HFFc6 (cell line): ENCODE results near the gene CABP7. TPM values are rescaled to one million over a fixed set of nuclear protein-coding genes. Genes with fewer than 3 reads are reported as not detected.

Source experiments
- DNase-seq: peaks from one replicate; pipeline ENCODE4 v3.0.0-alpha.2; 2018
- H3K27ac Mint-ChIP-seq: 2 replicates; pipeline ENCODE4 v1.8.0; 2020; ENCODE audit warnings: mild to moderate bottlenecking, mixed read lengths
- H3K27me3 Mint-ChIP-seq: 2 replicates; pipeline ENCODE4 v1.8.0; 2021; ENCODE audit warnings: mild to moderate bottlenecking, moderate library complexity, mixed read lengths; ENCODE audit not compliant: insufficient read depth
- H3K36me3 Mint-ChIP-seq: 2 replicates; pipeline ENCODE4 v1.8.0; 2021; ENCODE audit warnings: low read depth, mixed read lengths
- H3K4me1 Mint-ChIP-seq: 2 replicates; pipeline ENCODE4 v1.8.0; 2020; ENCODE audit warnings: low read depth, mixed read lengths
- H3K4me3 Mint-ChIP-seq: 2 replicates; pipeline ENCODE4 v1.8.0; 2020; ENCODE audit warnings: mild to moderate bottlenecking, moderate library complexity, mixed read lengths
- H3K9me3 Mint-ChIP-seq: 2 replicates; pipeline ENCODE4 v1.8.0; 2020; ENCODE audit warnings: mild to moderate bottlenecking, mixed read lengths
- CTCF ChIP-seq: fragments of 200-600 bp; sonication (generic); IDR thresholded peaks from 2 replicates; pipeline ENCODE4 v1.5.0; 2021; ENCODE audit warnings: antibody characterized with exemption, mild to moderate bottlenecking
- total RNA-seq, 6 experiments: library from RNA; stranded (reverse); fragmentation: NEBNext Ultra II Directional; extraction: Animal tissue kit (Norgen Biotek cat#: 25700); gene quantifications; 2 replicates in 1 of 6; 3 replicates in 5 of 6; pipeline ENCODE4 v1.2.3, GENCODE V29; 2021

The CABP7 gene
- total RNA-seq, 6 experiments from 2014 or later, result not detected

- Mint-ChIP-seq H3K36me3 (no peaks in the 10 kb centered on the region), H3K4me3 (no peak overlapping the region), H3K27me3 (peaks cover 44% of the 10 kb centered on the region), H3K9me3 (no peaks in the 10 kb centered on the region), H3K27ac (no peak overlapping the region), H3K4me1 (no peaks in the 10 kb centered on the region)
- TF ChIP-seq CTCF, result no peak
- DNase-seq, result no peak
Observed at GRCh38 chr22:29712119-29712518, 7.7 kb upstream of the CABP7 start.

- H3K27ac Mint-ChIP-seq, result no peak overlapping the region
- no peaks in the 10 kb centered on the region for H3K4me1 Mint-ChIP-seq
- no peak overlapping the region for H3K4me3 Mint-ChIP-seq
- no peaks in the 10 kb centered on the region for H3K9me3 Mint-ChIP-seq
- peaks cover 41% of the 10 kb centered on the region for H3K27me3 Mint-ChIP-seq
- TF ChIP-seq CTCF, result no peak
- H3K36me3 Mint-ChIP-seq, result no peaks in the 10 kb centered on the region
- no peak for DNase-seq
Observed at GRCh38 chr22:29713156-29713727, 6.6 kb upstream of the CABP7 start.

- DNase-seq, result no peak
- Mint-ChIP-seq H3K36me3 (no peaks in the 10 kb centered on the region), H3K4me3 (no peak overlapping the region), H3K27me3 (peaks cover 47% of the 10 kb centered on the region), H3K27ac (no peak overlapping the region), H3K4me1 (no peaks in the 10 kb centered on the region), H3K9me3 (no peaks in the 10 kb centered on the region)
- no peak for TF ChIP-seq CTCF
Observed at GRCh38 chr22:29715240-29715639, 4.6 kb upstream of the CABP7 start.

GRCh38 chr22:29715705-29716104 is 4.1 kb upstream of the CABP7 start:
- H3K27me3 Mint-ChIP-seq, result peaks cover 47% of the 10 kb centered on the region
- H3K9me3 Mint-ChIP-seq, result no peaks in the 10 kb centered on the region
- no peaks in the 10 kb centered on the region for H3K36me3 Mint-ChIP-seq
- no peaks in the 10 kb centered on the region for H3K4me1 Mint-ChIP-seq
- TF ChIP-seq CTCF, result no peak
- H3K27ac Mint-ChIP-seq, result no peak overlapping the region
- no peak overlapping the region for H3K4me3 Mint-ChIP-seq
- no peak for DNase-seq

- peaks cover 51% of the 10 kb centered on the region for H3K27me3 Mint-ChIP-seq
- peak; percentile 65 for DNase-seq
- H3K36me3 Mint-ChIP-seq, result no peaks in the 10 kb centered on the region
- H3K9me3 Mint-ChIP-seq, result no peaks in the 10 kb centered on the region
- H3K27ac Mint-ChIP-seq, result no peak overlapping the region
- no peaks in the 10 kb centered on the region for H3K4me1 Mint-ChIP-seq
- H3K4me3 Mint-ChIP-seq, result no peak overlapping the region
- no peak for TF ChIP-seq CTCF
Observed at GRCh38 chr22:29716814-29717545, 2.8 kb upstream of the CABP7 start.
